IMR-90 (cell line): ENCODE results near the gene MRPS22. TPM values are rescaled to one million over a fixed set of nuclear protein-coding genes. Genes with fewer than 3 reads are reported as not detected.

Source experiments
- ATAC-seq: fragments of 200-7000 bp; cut with Tn5 transposase; 2 replicates; pipeline ENCODE4 v1.9.1; 2020; ENCODE audit warnings: low read depth, mild to moderate bottlenecking, moderate library complexity
- BruUV-seq: library from RNA; stranded (reverse); fragments of 400-500 nt; replicated peaks from 2 replicates; lab custom pipeline; 2021; lab: Mats Ljungman, UMichigan
- CTCF ChIA-PET: fragments of 300-600 bp; formaldehyde crosslinking; extraction: SDS; loops from one replicate; lab custom pipeline; 2021; ENCODE audit warnings: antibody characterized with exemption; lab: Yijun Ruan, JAX
- POLR2A ChIA-PET: fragments of 300-600 bp; sonication (Branson Sonifier 250); formaldehyde crosslinking; loops from one replicate; lab custom pipeline; 2022; ENCODE audit warnings: antibody characterized with exemption; ENCODE audit not compliant: unreplicated experiment; lab: Charles Lee
- DNase-seq: peaks from one replicate; pipeline ENCODE4 v3.0.0; 2013
- H2AFZ ChIP-seq: replicated peaks from 2 replicates; pipeline ENCODE3; 2013; ENCODE audit warnings: low read length, mild to moderate bottlenecking; ENCODE audit not compliant: poor library complexity
- H2AK5ac ChIP-seq: 2 replicates; pipeline ENCODE4 v1.6.1; 2013; ENCODE audit warnings: low read depth, low read length, inconsistent platforms
- H2AK9ac ChIP-seq: replicated peaks from 2 replicates; pipeline ENCODE3; 2013; ENCODE audit warnings: mild to moderate bottlenecking, low read depth, low read length, moderate library complexity; ENCODE audit not compliant: poor library complexity
- H2BK120ac ChIP-seq: 2 replicates; pipeline ENCODE4 v1.6.1; 2013; ENCODE audit warnings: low read depth, low read length, inconsistent platforms
- H2BK15ac ChIP-seq: 3 replicates; pipeline ENCODE4 v1.6.1; 2013; ENCODE audit warnings: low read depth, low read length, inconsistent platforms
- H2BK20ac ChIP-seq: 2 replicates; pipeline ENCODE4 v1.6.1; 2013; ENCODE audit warnings: low read depth, mild to moderate bottlenecking, inconsistent platforms, low read length, moderate library complexity
- H2BK5ac ChIP-seq: 2 replicates; pipeline ENCODE4 v1.6.1; 2013; ENCODE audit warnings: mild to moderate bottlenecking, low read depth, low read length, inconsistent platforms; ENCODE audit not compliant: poor library complexity, severe bottlenecking
- H3K14ac ChIP-seq: replicated peaks from 2 replicates; pipeline ENCODE4 v1.6.1; 2013; ENCODE audit warnings: low read depth, low read length, inconsistent platforms
- H3K18ac ChIP-seq: 2 replicates; pipeline ENCODE4 v1.6.1; 2013; ENCODE audit warnings: low read depth, low read length, control low read depth
- H3K23ac ChIP-seq: 2 replicates; pipeline ENCODE4 v1.6.1; 2013; ENCODE audit warnings: low read depth, low read length, inconsistent platforms
- H3K27ac ChIP-seq: 2 replicates; pipeline ENCODE4 v1.5.1; 2013; ENCODE audit warnings: mild to moderate bottlenecking, control low read depth, low read length; ENCODE audit not compliant: insufficient read depth
- H3K27me3 ChIP-seq: 2 replicates; pipeline ENCODE4 v1.6.1; 2013; ENCODE audit warnings: low read length; ENCODE audit not compliant: control insufficient read depth, insufficient read depth
- H3K36me3 ChIP-seq: 2 replicates; pipeline ENCODE4 v1.6.1; 2013; ENCODE audit warnings: low read length, mixed read lengths; ENCODE audit not compliant: control insufficient read depth, insufficient read depth
- H3K4ac ChIP-seq: 2 replicates; pipeline ENCODE4 v1.6.1; 2013; ENCODE audit warnings: low read depth, low read length, inconsistent platforms
- H3K4me1 ChIP-seq: 2 replicates; pipeline ENCODE4 v1.6.1; 2013; ENCODE audit warnings: low read length, mixed read lengths; ENCODE audit not compliant: control insufficient read depth, insufficient read depth
- H3K4me2 ChIP-seq: 2 replicates; pipeline ENCODE4 v1.6.1; 2013; ENCODE audit warnings: low read depth, mild to moderate bottlenecking, control low read depth, low read length, moderate library complexity
- H3K4me3 ChIP-seq: 2 replicates; pipeline ENCODE4 v1.5.1; 2013; ENCODE audit warnings: low read depth, mild to moderate bottlenecking, control low read depth, low read length, moderate library complexity; ENCODE audit not compliant: insufficient read depth
- H3K56ac ChIP-seq: 2 replicates; pipeline ENCODE4 v1.6.1; 2013; ENCODE audit warnings: low read length, inconsistent platforms; ENCODE audit not compliant: insufficient read depth; ENCODE audit errors: extremely low read depth
- H3K79me1 ChIP-seq, 2 experiments: 2 replicates each; pipeline ENCODE4 v1.6.1; 2013; ENCODE audit warnings: low read length in 2 of 2, inconsistent platforms in 1 of 2, low read depth in 1 of 2
- H3K9ac ChIP-seq: 2 replicates; pipeline ENCODE4 v1.6.1; 2013; ENCODE audit warnings: low read depth, low read length, control low read depth
- H3K9me1 ChIP-seq: 2 replicates; pipeline ENCODE4 v1.6.1; 2013; ENCODE audit warnings: low read length, inconsistent platforms; ENCODE audit not compliant: insufficient read depth
- H3K9me3 ChIP-seq: 2 replicates; pipeline ENCODE4 v1.6.1; 2013; ENCODE audit warnings: low read length; ENCODE audit not compliant: control insufficient read depth, insufficient read depth
- H4K20me1 ChIP-seq: 2 replicates; pipeline ENCODE4 v1.6.1; 2013; ENCODE audit warnings: low read length, inconsistent platforms; ENCODE audit not compliant: insufficient read depth
- H4K5ac ChIP-seq: 2 replicates; pipeline ENCODE4 v1.6.1; 2013; ENCODE audit warnings: mild to moderate bottlenecking, low read depth, low read length, control low read depth
- H4K8ac ChIP-seq, 2 experiments: 2 replicates each; pipeline ENCODE4 v1.6.1; 2013; ENCODE audit warnings: low read depth in 2 of 2, low read length in 2 of 2, control low read depth in 1 of 2, inconsistent platforms in 1 of 2
- H4K91ac ChIP-seq: 2 replicates; pipeline ENCODE4 v1.6.1; 2013; ENCODE audit warnings: low read depth, low read length, inconsistent platforms; ENCODE audit not compliant: insufficient read depth
- CEBPB ChIP-seq: IDR thresholded peaks from 2 replicates; pipeline ENCODE4 v1.6.1; 2012; ENCODE audit warnings: low read depth, low read length, improper control_type of control experiment
- POLR2A ChIP-seq: IDR thresholded peaks from 2 replicates; pipeline ENCODE4 v1.6.1; 2012; ENCODE audit warnings: mild to moderate bottlenecking, low read depth, low read length
- WGBS, 2 experiments: methylation state at CpG; one replicate each; pipeline versions ENCODE4 v1.1.5 to v1.1.7; 2013; ENCODE audit warnings: missing lambda C conversion rate in 2 of 2; ENCODE audit not compliant: insufficient read length in 1 of 2; ENCODE audit errors: extremely low coverage in 2 of 2; 5-methylcytosine and 5-hydroxymethylcytosine counted together
- dilution Hi-C: fragments of 300-500 bp; cut with HindIII; formaldehyde crosslinking; loops from one replicate; pipeline ENCODE4 v1.14.3; 2018; ENCODE audit warnings: low sequenced_read_pairs; ENCODE audit not compliant: unreplicated experiment
- in situ Hi-C: fragments of 300-500 bp; cut with MboI; formaldehyde crosslinking; loops from 3 replicates; pipeline ENCODE4 v1.14.3; 2019; ENCODE audit warnings: low sequenced_read_pairs, inconsistent platforms, mixed read lengths
- intact Hi-C: fragments of 100-400 bp; cut with micrococcal nuclease; formaldehyde crosslinking; loops from 2 replicates; pipeline ENCODE4 v1.10.0; 2022
- polyA plus RNA-seq, 3 experiments: library from polyadenylated mRNA; depleted of rRNA; stranded (reverse); fragments of >200 nt; gene quantifications; 2 replicates each; pipeline ENCODE4 v1.2.3, GENCODE V29; 2012; ENCODE audit warnings: low replicate concordance in 1 of 3
- total RNA-seq: library from RNA; depleted of rRNA; stranded (reverse); fragments of >200 nt; gene quantifications from 2 replicates; pipeline ENCODE4 v1.2.3, GENCODE V29; 2012
- TF ChIP-seq, protein P1 (sequence below): fragments of 150-350 bp; IDR thresholded peaks from 2 replicates; pipeline ENCODE4 v1.6.1; 2016; ENCODE audit warnings: low read depth, mild to moderate bottlenecking, low read length, moderate library complexity, borderline replicate concordance

The MRPS22 gene
- total and polyA plus RNA-seq, 2 of the 4 experiments (the other 2 are of a cell fraction), result 54.5 to 72.4 TPM

- H4K20me1 ChIP-seq, result peaks cover 20% of the 10 kb centered on the region; the same call in 1 of the 2 replicates
- no CpG with 5 or more reads among the region's 1 CpG for WGBS, 2 experiments
- H2BK20ac ChIP-seq, result no peak overlapping the region
- no peak overlapping the region for H3K23ac ChIP-seq
- no peak overlapping the region for H4K91ac ChIP-seq
- POLR2A ChIA-PET, result no interaction called here
- no peak for DNase-seq
- H3K9me3 ChIP-seq, result no peaks in the 10 kb centered on the region
- no peaks in the 10 kb centered on the region for H3K9me1 ChIP-seq
- H3K27me3 ChIP-seq, result no peaks in the 10 kb centered on the region
- ATAC-seq, result no peak
- CTCF ChIA-PET, result no interaction called here
- H4K8ac ChIP-seq, result no peak overlapping the region
- H2AFZ ChIP-seq, result no peak overlapping the region
- H2BK15ac ChIP-seq, result no peak overlapping the region
- peaks cover 17 to 26% of the 10 kb centered on the region in 2 experiments for H3K79me1 ChIP-seq
- H2BK120ac ChIP-seq, result no peak overlapping the region
- no peak overlapping the region for H2AK9ac ChIP-seq
- in situ Hi-C loops (no loop called here), dilution Hi-C loops (no loop called here), intact Hi-C loops (loop anchor here (2.0 kb wide), 1 partner anchor 14 kb away; no protein-coding TSS in a partner anchor)
- H3K4me2 ChIP-seq, result no peak overlapping the region
- H3K4ac ChIP-seq, result no peak overlapping the region
- peaks cover 2% of the 10 kb centered on the region; the same call in 1 of the 2 replicates for H3K4me1 ChIP-seq
- H3K9ac ChIP-seq, result no peak overlapping the region
- no peak overlapping the region for H4K5ac ChIP-seq
- H2AK5ac ChIP-seq, result no peak overlapping the region
- no peak overlapping the region for H2BK5ac ChIP-seq
- no peak overlapping the region for H3K18ac ChIP-seq
- H3K27ac ChIP-seq, result no peak overlapping the region
- H3K56ac ChIP-seq, result no peak overlapping the region
- TF ChIP-seq, protein P1, sequence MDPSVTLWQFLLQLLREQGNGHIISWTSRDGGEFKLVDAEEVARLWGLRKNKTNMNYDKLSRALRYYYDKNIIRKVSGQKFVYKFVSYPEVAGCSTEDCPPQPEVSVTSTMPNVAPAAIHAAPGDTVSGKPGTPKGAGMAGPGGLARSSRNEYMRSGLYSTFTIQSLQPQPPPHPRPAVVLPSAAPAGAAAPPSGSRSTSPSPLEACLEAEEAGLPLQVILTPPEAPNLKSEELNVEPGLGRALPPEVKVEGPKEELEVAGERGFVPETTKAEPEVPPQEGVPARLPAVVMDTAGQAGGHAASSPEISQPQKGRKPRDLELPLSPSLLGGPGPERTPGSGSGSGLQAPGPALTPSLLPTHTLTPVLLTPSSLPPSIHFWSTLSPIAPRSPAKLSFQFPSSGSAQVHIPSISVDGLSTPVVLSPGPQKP, result no peak
- TF ChIP-seq CEBPB (0 out of 2 replicates have a peak, but pooled peaks have one; percentile 48), POLR2A (no peak)
- no peak overlapping the region for H3K14ac ChIP-seq
- no TSS peak for BruUV-seq
- H3K4me3 ChIP-seq, result no peak overlapping the region
- peaks cover 51% of the 10 kb centered on the region for H3K36me3 ChIP-seq
These were observed 20.7 kb downstream of the MRPS22 start for GRCh38 chr3:139364549-139364948.
